ENCODE data around the gene QARS1.

GRCh38 chr3:49134471-49135265 lies 30.1 kb upstream of the QARS1 start:
- TF ChIP-seq, protein P1, sequence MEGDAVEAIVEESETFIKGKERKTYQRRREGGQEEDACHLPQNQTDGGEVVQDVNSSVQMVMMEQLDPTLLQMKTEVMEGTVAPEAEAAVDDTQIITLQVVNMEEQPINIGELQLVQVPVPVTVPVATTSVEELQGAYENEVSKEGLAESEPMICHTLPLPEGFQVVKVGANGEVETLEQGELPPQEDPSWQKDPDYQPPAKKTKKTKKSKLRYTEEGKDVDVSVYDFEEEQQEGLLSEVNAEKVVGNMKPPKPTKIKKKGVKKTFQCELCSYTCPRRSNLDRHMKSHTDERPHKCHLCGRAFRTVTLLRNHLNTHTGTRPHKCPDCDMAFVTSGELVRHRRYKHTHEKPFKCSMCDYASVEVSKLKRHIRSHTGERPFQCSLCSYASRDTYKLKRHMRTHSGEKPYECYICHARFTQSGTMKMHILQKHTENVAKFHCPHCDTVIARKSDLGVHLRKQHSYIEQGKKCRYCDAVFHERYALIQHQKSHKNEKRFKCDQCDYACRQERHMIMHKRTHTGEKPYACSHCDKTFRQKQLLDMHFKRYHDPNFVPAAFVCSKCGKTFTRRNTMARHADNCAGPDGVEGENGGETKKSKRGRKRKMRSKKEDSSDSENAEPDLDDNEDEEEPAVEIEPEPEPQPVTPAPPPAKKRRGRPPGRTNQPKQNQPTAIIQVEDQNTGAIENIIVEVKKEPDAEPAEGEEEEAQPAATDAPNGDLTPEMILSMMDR (IDR thresholded peaks at IDR 0.05; ENCODE audit: insufficient read depth, low read length, poor library complexity, severe bottlenecking), result no peak
- TF ChIP-seq EZH2phosphoT487 (conservative IDR thresholded peaks at IDR 0.05; ENCODE audit: low read length), result no peak

All from SU-DHL-6 (cell line).